ENCODE data around the gene CYP2D6.

The CYP2D6 gene

DNA sequence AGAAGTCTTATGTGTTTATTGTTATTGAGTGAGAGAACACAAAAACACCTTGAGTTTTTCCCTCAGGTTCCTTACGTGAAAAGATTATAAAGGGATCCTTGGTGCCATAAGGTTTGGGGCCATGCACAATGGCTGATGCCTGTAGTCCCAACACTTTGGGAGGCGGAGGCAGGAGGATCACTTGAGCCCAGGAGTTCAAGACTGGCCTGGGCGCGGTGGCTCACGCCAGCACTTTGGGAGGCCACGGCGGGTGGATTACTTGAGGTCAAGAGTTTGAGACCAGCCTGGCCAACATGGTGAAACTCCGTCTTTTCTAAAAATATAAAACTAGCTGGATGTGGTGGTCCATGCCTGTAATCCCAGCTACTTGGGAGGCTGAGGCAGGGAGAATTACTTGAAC is 45.7 kb downstream of the CYP2D6 start:
- DNase-seq (ENCODE audit: low spot score): no peak

GRCh38 chr22:42083119-42083518 is 47.5 kb downstream of the CYP2D6 start:
- no peak for DNase-seq (ENCODE audit: low spot score)

DNA sequence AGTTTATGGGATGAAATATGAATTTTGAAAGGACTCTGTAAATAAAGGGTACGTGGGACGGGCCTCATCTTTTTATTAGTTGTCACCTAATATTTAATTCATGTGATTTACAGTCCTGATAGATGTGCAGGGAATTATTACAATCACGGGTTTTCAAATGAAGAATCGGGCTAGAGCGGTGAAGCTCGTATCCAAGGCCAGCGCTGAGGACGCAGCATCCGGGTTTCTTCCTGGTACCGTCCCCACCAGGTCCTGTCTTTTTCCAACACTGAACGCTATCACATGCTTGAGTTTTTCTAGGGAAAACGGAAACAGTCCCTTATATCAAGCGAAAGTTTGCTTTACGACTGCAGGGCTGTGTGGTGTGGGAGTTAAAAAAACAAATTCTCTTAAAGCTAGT is 50.3 kb downstream of the CYP2D6 start:
- peak; percentile 43 for DNase-seq (ENCODE audit: low spot score)

DNA sequence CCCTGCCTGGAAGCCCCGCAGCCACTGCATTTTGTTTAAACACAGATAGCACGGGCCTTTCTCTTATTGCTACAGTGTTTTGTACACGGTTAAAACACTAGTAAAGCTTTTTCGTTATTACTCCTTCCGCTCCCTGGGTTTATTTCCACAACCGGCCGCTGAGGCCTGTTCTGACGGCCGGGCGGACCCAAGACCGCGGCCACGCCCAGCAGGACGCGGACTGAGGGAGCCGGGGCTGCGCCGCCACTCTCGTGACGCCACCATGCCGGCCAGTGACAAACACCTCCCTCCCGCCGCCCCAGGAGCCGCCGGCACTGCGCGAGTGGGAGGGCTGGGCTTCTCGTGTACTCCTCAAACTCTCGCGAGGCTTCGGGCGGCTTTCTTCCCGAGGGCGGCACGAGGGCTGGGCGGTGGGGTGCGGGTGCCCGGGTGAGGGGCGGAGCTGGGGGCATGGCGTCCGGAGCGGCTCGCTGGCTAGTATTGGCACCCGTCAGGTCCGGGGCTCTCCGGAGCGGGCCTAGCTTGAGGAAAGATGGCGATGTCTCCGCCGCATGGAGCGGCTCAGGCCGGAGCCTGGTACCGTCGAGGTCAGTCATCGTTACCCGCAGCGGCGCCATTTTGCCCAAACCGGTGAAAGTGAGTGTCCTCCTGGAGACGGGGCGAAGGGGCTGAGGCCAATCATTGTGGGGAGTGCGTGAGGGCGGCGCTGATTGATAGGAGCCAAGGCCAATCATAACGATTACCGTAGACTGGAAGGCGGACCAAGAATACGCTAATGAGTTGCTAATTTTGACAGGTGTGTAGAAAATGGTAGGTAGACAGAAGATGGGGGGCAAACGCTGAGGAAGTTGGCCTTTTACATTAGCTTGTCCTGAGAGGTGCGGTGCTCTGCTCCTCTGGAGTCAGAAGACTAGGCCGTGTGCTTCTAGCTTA is 51.0 kb downstream of the CYP2D6 start, which contains the start of gene SMDT1:
SMDT1 (plus strand) TSS at position 382 of the 933 bp plus-strand sequence; CDS start at position 451, 69 bp downstream.
- peak; percentile 98 for DNase-seq (ENCODE audit: low spot score)

DNA sequence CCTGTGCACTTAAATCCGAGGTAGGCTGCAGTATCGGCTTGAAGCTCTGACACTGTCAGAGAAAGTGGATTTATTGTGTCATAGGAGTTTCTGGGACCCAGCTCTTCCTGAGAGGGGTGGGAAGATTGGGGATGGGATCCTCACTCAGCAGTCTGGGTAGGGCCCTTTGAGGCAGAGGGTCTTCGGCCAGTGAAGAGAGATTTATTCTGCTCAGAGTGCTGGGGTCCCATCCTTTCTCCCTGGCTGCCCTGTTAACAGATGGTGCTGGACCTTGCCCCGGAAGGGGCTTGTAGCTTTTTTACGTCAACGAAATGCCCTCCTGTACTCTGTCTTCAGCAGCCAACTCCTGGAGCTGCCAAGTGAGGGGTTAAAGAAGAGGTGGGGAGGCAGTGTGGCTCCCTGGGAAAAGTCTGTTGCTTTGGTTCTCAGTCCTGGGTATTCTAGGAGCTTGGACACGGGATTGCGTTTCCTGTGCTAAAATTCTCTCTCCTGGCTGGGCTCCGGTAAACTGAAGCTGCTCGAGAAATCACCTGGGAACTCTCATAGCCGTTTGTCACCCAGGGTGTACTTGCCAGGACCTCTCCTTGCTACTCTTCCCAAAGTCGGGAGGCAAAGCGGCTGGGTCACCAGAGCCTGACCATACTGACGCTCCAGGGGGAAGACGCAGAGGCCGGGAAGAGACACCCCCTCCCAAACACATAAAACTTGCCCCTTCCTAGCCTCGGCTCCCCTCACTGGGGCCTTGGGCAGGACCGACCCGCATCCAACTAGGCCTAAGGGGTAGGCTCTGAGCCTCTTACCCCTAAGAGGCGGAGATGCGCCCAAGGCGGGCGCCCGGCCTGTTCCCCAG is 51.9 kb downstream of the CYP2D6 start:
- peak; percentile 19 for DNase-seq (ENCODE audit: low spot score)

- DNase-seq (ENCODE audit: low spot score): peak; percentile 5
Measured at GRCh38 chr22:42077486-42078125, 53.0 kb downstream of the CYP2D6 start.

GRCh38 chr22:42076764-42077485 is 53.7 kb downstream of the CYP2D6 start:
- no peak for DNase-seq (ENCODE audit: low spot score)

All from AG20443 (cell line).